GM19023 (cell line): ENCODE measurements around the gene BPNT1.
"Not testable (repeated sequence)": the region's sequence is repeated elsewhere in the genome, so short reads cannot be mapped to it uniquely, and the experiment has no call there.

Experiments used
- ATAC-seq: cut with Tn5 transposase; IDR thresholded peaks from one replicate; pipeline ENCODE4 v1.9.1; 2021; ENCODE audit warnings: mild to moderate bottlenecking, moderate library complexity; ENCODE audit not compliant: unreplicated experiment

Gene BPNT1, protein sequence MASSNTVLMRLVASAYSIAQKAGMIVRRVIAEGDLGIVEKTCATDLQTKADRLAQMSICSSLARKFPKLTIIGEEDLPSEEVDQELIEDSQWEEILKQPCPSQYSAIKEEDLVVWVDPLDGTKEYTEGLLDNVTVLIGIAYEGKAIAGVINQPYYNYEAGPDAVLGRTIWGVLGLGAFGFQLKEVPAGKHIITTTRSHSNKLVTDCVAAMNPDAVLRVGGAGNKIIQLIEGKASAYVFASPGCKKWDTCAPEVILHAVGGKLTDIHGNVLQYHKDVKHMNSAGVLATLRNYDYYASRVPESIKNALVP

DNA sequence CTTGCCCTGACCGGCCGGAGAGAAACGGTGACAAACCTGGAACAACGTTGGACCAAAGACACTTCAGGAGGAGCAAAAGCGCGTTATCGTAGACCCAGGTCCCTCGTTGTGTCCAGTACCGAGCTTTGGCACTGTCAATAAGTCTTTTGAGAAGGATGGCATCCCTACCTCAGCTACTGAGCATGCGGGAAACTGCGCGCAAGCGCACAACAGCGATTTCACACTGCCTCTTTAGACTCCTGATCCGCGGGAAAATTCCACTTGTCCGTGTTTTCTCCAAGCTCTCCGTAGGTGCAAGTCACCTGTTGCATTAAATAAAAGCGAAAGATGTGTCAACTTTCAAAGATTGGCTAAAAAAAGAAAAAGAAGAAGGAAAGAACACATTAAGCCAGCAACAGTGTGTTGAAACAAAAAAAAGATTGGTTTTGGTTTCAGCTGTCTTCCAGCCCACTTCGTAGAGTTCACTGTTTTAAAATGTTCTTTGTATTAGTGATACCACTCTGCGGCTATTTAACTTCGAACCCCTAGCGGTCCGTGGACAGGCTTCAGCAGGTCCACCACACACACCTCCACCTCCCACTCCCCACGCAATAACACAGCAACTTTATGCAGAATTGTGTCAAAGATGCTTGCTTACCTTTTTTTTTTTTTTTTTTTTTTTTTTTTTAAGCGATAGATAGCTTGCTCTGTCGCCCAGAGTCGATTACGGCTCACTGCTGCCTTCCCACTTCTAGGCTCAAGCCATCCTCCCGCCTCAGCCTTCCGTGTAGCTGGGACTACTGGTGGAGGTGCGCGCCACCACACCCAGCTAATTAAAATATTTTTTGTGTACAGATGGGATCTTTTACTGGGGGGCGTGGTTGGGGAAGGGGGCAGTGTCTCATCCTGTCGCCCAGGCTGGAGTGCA lies at the start of gene BPNT1:
Gene BPNT1, minus strand, starts transcription at position 139 of the 907 bp plus-strand sequence. CDS start 9,942 bp downstream, outside the sequence.
- peak; percentile 49 for ATAC-seq

DNA sequence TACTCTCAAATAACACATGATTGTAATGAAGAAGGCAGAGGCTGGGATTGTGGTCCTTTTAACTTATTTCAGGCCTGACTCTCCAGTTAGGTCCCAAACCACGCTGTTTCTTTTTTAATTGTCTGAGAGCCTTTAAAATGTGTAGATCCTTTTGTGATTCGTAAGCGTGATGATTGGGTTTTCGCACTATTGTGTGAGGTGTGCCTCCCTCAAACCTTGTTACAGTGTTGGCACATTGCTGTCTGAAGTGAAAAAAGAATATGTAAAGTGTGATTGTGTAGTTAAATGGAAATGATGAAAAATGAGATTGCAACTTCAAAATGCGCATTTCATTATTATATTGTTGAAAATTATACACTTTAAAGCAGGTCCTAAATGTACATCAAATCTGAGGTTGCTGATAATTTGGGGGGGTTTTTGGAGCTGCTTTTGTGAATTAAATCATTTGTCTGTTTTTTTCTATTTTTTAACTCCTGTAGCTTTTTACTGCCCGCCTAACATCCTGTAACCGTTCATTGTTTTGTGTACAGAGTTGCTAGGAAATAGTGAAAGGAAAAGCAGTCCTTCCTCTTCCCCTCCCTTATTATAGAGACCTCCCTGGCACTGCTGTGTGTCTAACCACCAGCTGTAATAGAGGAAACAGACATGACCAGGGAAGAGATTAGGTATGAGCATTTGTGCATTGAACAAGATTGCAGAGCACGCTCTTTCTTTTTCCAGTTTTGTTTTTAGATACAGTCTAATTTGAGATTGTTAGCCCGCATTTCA lies 47.6 kb upstream of the BPNT1 start:
- no peak for ATAC-seq

DNA sequence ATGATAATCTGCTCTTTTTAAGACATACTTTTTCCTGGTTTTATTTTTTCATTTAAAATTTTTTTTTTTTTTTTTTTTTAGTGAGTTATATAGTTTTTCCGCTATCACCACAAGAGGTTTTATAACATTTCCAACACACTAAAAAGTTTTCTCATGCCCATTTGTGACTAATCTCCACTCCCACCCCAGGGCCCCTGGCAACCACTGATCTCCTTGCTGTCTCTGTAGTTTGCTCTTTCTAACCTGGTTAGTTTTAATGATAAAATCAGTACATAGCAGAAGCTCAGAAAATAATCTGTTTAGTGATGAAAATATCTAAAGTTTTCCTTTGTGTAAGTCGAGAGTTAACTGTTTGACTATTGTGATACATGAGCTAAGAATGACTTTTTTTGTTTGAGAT lies 46.2 kb upstream of the BPNT1 start:
- no peak for ATAC-seq

DNA sequence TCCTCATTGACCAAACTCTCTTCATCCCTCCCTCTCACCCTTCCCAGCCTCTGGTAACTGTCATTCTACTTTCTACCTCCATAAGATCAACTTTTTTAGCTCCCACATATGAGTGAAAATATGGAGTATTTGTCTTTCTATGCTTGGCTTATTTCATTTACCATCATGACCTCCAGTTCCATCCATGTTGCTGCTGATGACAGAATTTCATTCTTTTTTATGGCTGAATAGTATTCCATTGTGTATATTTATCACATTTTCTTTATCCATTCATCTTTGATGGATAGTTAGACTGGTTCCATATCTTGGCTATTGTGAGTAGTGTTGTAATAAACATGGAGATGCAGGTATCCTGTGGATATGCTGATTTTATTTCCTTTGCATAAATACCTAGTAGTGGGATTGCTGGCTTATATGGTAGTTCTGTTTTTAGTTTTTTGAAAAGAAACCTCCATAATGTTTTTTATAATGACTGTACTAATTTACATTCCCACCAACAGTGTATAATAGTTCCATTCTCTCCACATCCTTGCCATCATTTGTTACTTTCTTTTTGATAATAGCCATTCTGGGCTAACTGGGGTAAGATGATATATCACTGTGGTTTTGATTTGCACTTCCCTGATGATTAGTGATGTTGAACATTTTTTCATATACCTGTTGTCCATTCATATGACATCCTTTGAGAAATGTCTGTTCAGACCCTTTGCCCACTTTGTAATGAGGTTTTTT lies 40.1 kb upstream of the BPNT1 start:
- ATAC-seq = no peak

DNA sequence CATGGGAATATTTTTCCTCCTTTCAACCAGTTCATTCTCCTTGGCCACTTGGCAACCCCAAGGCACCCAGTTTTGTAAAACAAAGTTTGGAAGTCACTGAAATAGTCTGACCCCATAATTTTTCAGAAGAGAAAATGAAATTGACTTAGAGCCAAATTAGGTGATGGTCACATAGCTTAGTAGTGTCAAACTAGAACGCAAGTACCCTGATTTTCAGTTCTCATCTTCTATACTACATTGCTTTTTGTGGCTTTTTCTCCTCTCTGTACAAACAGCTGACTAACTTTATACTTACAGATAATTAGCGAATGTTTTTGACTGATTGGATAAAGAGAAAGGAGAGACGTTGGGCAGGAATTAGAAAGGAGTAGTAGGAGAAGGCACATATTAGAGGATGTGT lies 37.5 kb upstream of the BPNT1 start:
- ATAC-seq = no peak

DNA sequence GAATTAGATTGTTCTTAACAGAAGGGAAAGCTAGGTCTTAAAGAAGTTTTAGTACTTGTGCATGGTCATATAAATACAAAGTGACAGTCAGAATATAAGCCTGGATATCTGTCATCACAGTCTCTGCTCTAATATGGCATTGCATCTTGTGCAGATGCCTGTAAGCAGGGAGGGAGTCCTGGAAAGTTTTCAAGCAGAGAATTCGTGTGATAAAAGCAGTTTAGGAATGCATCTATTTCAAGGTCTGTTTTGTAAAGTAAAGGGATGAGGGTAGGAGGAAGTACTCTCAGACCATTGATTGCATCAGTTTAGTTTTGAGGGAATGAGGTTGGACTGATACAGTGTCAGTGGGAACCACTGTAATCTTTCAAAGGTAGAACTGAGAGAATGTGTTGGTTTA lies 35.0 kb upstream of the BPNT1 start:
- ATAC-seq = no peak

DNA sequence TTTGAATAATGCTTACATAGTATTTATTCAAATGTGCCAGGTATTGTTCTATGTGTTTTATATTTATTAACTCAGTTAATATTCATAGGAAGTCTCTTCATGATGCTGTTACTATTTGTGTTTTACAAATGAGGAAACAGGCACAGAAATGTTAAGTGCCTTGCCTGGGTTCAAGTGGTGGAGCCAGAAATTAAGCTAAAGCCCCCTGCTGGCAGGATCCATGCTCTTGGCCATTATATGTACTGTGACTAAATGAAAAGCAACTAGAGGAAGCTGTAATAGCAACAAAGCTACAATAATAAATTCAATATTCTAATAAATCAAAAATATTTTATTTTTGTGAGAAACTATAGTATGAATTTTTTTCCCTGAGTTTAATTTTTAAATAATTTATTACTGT lies 34.3 kb upstream of the BPNT1 start:
- ATAC-seq = no peak

DNA sequence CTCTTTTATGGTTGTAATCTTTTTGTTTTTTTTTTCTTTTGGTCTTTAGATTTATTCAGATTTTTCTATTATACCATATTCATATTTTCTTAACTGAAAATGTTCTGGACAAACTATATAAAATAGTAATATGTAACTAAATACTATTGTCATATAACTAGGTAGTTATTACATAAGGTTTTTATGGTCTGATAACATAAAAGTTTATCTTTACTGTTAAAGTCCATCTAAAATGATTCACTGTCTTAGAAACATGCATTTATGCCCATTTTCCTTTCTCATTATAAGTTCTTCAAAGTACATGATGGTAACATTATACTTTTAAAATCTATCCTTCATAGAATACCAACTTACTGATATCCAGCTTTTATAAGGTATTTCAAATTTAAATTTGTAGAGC lies 33.5 kb upstream of the BPNT1 start:
- ATAC-seq = no peak

DNA sequence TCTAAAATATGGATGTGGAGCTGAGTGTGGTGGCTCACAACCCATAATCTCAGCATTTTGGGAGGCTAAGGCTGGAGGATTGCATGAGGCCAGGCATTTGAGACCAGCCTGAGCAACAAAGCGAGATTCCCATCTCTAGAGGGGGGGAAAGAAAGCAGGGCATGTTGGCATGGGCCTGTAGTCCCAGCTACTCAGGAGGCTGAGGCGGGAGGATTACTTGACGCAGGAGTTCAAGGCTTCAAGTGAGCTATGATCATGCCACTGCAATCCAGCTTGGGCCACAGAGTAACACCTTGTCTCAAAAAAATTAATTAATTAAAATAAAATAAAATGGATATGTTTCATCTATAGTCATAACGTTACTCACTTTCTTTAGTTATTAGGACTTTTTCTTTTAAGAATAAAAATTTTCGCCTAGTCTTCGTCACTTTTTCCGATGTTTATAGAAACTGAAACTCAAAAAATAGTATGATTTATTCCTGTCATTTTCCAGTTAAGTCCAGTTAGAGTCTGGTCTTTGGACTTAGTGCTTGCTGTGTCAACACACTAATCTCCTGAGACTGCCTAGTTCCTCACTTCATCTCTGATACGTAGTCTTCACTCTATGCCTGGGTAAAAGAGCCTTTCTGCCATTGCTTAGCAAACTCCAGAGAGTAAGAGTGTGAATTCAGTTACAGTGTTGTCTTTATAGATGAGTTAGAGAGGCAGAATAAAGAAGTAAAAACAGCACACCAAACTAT lies 32.4 kb upstream of the BPNT1 start:
- no peak for ATAC-seq

DNA sequence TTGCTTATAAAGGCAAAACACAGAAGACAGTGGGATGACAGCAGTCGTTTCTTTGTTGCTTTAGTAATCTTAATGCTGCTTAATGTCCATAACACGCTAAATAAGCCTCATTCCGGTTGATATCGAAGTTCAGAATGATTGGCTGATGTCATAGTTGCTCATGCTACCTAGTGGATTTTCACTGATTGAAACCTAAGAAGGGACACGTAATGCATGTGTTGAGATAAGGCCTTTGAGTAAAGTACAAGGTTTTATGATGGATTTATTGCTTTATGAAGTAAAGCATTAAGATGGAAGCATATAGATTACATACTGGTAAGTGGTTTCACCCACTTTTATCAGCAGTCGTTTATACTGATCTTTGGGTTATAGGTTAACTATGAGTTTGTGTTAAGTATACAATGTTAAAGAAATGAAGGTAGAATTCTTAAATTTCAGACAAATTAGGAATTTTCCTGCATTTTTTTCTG lies 29.5 kb upstream of the BPNT1 start:
- no peak for ATAC-seq

DNA sequence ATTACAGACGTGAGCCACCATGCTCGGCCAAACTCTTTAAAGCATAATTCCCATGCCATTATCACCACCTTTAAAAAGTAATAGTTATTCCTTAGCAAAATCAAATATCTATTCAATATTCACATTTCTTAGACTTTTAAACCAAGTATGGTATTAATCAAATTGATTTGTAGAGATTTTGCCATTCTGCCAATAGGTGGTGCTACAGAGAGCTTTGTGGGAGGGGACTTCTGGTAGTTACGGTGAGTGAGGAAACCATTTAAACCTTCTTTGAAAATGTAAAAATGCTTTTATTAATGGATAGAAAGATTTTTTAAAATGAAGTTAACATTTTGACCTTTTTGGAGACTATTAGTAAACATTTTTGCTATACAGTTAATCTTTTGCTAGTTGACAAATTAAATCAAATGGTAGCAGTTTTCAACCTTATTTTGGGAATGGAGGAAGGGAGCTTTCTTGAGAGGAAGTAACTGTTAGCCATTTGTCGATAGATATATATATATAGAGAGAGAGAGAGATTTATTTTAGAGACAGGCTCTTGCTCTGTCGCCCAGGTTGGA lies 23.6 kb upstream of the BPNT1 start:
- no peak for ATAC-seq

DNA sequence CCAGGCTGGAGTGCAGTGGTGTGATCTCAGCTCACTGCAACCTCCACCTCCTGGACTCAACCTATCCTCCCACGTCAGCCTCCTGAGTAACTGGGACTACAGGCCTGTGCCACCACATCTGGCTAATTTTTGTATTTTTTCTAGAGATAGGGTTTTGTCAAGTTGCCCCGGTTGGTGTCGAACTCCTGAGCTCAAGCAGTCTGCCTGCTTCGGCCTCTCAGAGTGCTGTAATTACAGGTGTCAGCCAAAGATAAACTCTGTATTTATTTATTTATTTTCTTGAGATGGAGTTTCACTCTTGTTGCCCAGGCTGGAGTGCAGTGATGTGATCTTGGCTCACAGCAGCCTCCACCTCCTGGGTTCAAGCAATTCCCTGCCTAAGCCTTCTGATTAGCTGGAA lies 23.0 kb upstream of the BPNT1 start:
- not testable (repeated sequence) for ATAC-seq

DNA sequence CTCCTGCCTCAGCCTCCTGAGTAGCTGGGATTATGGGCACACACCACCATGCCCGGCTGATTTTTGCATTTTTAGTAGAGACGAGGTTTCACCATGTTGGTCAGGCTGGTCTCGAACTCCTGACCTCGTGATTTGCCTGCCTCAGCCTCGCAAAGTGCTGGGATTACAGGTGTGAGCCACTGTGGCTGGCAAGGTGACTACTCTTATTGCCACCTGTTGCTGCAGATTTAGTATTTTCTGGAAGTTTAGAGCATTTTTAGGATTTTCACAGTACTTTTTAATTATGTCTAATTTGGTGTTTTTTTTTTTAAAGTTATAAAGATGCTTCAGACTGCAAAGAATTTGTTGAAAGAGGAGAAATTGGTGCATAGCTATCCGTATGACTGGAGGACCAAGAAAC lies 20.9 kb upstream of the BPNT1 start:
- ATAC-seq = not testable (repeated sequence)

DNA sequence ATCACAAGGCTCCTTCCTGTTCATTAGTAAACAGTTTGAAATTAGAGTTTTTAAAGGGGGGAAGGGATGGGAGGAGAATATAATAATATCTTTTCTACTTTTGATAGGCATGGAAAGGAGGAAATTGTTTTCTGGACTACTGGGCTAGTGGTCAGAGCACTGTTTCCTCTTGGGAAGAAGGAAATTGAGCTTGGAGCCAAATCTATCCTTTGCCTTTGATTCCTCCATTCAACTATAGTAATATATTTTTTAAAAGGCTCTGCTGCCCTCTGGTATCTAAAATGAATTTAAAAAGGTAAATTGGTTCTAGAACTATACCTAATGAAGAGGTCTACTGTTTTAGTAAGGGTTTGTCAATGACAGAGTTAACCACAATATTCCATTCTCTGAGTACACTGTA lies 10.2 kb upstream of the BPNT1 start:
- no peak for ATAC-seq

DNA sequence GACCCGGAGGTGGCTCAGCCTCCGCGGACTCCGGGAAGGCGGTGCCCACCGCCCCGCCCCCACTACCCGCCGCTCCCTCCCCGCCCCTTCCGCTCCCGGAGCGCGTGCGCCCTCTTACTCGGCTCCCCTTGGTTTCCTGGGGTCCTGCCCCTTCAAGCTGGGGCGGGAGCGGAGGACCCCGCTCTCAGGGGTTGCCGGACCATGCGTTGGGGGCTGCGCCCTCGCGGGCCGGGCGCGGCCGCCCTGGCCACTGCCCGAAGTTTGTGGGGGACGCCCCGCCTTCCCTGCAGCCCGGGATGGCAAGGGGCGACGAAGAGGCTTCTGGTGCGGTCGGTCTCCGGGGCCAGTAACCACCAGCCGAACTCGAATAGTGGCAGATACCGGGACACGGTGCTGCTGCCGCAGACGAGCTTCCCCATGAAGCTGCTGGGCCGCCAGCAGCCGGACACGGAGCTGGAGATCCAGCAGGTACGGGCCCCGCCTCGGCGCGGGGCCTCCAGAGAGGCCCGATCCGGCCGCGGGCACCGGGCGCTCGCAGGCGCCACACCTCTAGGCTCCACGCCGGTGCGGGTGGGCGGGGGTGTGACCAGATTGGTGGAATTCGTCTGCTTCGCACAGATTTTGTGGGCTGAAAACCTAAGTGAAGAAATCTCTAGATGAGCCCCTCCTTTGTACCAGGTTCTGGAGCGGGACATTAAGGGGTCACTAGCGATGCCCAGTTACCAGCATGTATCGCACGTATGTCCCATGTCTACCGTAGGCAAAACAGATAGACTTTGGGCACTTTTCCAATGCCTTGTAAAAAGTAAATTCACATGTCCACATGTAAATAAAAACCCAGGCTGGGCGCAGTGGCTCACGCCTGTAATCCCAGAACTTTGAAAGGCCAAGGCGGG lies 4.7 kb upstream of the BPNT1 start, which contains the start of gene IARS2:
Gene IARS2, plus strand, starts transcription at position 117 of the 896 bp plus-strand sequence. Its CDS starts 85 bp downstream, at position 202.
- peak; percentile 75 for ATAC-seq

DNA sequence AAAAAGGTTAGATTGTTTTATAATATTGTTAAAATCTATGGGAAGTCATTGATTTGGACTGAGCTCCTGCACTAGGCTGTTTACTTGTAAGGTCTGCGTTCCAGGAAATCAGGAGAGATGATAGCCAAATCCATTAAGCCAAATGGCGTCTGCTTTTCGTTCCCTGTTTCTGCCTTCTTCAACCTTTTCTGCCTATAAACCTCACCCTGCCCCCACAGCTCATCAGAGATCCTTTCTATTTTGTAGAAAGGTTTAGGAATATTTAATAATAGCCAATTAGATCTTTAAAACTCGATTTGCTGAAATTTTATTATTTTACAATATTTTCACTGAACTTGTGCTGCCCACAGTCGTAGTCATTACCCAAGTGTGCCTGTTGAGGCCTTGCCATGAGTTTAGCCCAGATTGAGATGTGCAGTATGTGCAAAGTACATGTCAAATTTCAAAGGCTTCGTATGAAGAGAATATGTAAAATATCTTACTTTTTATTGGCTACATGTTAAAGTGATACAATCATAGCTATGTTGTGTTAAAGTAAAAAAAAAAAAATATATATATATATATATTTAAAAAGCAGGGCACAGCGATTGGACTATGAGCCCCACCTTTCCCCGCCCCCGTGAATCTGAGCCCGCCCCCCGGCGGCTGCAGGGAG lies 3.9 kb upstream of the BPNT1 start:
- no peak for ATAC-seq

DNA sequence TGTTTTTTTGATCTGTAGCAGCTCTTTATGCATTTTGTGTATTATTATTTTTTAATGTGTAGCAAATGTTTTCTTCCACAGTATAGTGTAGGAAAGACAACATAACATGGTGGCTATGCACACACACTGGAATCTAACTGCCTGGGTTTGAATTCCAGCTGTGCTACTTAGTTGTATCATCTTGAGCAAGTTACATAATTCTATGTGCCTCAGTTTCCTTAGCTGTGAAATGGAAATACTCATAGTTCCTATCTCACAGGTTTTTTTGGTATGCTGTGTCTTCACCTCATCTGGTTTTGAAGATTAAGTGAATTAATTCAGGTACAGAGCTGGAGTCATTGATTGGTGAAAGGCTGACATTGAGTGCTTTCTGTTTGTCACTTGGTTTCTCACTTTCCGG lies 3.1 kb upstream of the BPNT1 start:
- ATAC-seq = no peak

DNA sequence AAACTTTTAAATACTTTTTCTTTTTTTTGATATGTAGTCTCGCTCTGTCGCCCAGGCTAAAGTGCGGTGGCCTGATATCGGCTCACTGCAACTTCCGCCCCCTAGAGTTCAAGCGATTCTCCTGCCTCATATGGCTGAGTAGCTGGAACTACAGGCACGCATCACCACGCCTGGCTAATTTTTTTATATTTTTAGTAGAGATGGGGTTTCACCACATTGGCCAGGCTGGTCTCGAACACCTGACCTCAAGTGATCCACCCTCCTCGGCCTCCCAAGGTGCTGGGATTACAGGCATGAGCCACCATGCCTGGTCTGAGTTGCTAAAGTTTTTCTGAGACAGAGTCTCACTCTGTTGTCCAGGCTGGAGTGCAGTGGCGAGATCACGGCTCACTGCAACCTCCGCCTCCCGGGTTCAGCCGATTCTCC lies 3.3 kb downstream of the BPNT1 start:
- ATAC-seq = peak; percentile 60
